Testis (tissue), 2 donors: ENCODE measurements around the gene IFNA5.

ENCODE experiments used
- CTCF ChIP-seq, 3 experiments: fragments of 450-650 bp in 2 of 3; fragments of 200-600 bp in 1 of 3; sonication (generic) in 1 of 3; IDR thresholded peaks; one replicate each; pipeline ENCODE4 v1.5.1; 2016 to 2019; ENCODE audit warnings: antibody characterized with exemption in 3 of 3, mild to moderate bottlenecking in 2 of 3, moderate library complexity in 1 of 3
- POLR2A ChIP-seq: fragments of 450-650 bp; IDR thresholded peaks from one replicate; pipeline ENCODE4 v1.6.1; 2017; ENCODE audit warnings: antibody characterized with exemption, mild to moderate bottlenecking, moderate library complexity

GRCh38 chr9:21295992-21296391, 9.1 kb downstream of the IFNA5 start:
- TF ChIP-seq CTCF (IDR thresholded peaks at IDR 0.05) (no peak), POLR2A (no peak)
